ENCODE results near the gene KBTBD12.

The KBTBD12 gene

DNA sequence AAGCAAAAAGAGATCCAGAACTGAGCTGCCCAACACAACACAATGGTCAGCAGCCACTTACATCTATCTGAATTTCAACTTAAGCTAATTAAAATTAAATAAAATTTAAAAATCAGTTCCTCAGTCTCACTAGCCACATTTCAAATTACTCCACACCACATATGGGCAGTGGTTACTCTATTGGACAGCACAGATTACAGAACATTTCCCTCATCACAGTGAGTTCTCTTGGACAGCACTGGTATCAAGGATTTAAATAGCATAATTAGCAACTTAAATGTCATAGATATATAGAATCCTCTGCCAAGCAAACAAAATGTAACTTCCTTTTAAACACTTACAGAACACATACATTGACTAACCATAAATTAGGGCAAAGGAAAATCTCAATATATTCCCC lies 64.4 kb downstream of the KBTBD12 start:
- H3K4me3 ChIP-seq (replicated peaks; ENCODE audit: low read depth, low read length) = no peak overlapping the region
- no peak for TF ChIP-seq CTCF (IDR thresholded peaks at IDR 0.05; ENCODE audit: low read depth, low read length, missing control alignments)
- DNase-seq (ENCODE audit: extremely low read depth, low read depth) = no peak

GRCh38 chr3:127981097-127981496 lies 66.1 kb downstream of the KBTBD12 start:
- no peak overlapping the region for H3K4me3 ChIP-seq (replicated peaks; ENCODE audit: low read depth, low read length)
- no peak for DNase-seq (ENCODE audit: extremely low read depth, low read depth)
- TF ChIP-seq CTCF (IDR thresholded peaks at IDR 0.05; ENCODE audit: low read depth, low read length, missing control alignments) = no peak

DNA sequence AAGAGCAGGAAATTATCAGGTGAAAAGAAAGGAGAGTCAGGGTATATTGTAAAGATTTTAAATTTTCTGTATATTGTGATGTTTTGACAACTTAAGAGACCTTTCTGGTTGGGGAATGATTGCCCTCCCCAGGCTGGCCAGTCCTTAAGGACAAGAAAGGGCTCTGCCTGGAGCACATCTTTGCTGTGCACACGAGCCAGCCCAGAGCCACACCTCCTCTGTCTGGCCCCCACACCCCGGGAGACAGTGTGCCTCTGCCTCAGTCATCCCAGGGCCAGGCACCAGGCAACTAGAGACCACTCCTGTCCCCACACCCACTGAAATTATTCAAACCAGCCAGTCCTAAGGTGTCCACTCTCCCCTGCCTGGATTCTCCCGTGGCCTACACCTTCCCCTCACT lies 67.1 kb downstream of the KBTBD12 start:
- no peak overlapping the region for H3K4me3 ChIP-seq (replicated peaks; ENCODE audit: low read depth, low read length)
- no peak for TF ChIP-seq CTCF (IDR thresholded peaks at IDR 0.05; ENCODE audit: low read depth, low read length, missing control alignments)
- DNase-seq (ENCODE audit: extremely low read depth, low read depth) = no peak

GRCh38 chr3:127984241-127984975 lies 69.4 kb downstream of the KBTBD12 start:
- H3K4me3 ChIP-seq (replicated peaks; ENCODE audit: low read depth, low read length) = no peak overlapping the region
- no peak for DNase-seq (ENCODE audit: extremely low read depth, low read depth)
- no peak for TF ChIP-seq CTCF (IDR thresholded peaks at IDR 0.05; ENCODE audit: low read depth, low read length, missing control alignments)

DNA sequence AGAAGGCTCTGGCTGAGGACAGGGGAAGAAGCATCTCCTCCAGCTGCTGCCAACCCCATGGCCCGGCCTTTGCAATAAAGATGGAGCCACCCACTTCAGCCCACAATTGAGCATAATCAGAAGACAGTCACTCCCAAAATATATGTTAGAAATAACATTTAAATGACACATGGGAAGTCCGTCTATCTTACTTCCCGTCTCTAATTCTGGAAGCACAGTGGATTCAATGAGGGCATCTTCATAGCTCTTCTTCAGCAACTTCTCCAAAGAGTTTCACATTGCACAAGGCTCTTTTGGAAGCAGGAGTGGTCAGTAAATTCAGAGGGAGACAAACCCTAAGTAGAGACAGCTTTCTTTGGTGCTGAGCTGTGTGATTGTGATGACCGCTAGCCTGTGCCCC lies 70.2 kb downstream of the KBTBD12 start:
- TF ChIP-seq CTCF (IDR thresholded peaks at IDR 0.05; ENCODE audit: low read depth, low read length, missing control alignments) = no peak
- H3K4me3 ChIP-seq (replicated peaks; ENCODE audit: low read depth, low read length) = no peak overlapping the region
- no peak for DNase-seq (ENCODE audit: extremely low read depth, low read depth)

DNA sequence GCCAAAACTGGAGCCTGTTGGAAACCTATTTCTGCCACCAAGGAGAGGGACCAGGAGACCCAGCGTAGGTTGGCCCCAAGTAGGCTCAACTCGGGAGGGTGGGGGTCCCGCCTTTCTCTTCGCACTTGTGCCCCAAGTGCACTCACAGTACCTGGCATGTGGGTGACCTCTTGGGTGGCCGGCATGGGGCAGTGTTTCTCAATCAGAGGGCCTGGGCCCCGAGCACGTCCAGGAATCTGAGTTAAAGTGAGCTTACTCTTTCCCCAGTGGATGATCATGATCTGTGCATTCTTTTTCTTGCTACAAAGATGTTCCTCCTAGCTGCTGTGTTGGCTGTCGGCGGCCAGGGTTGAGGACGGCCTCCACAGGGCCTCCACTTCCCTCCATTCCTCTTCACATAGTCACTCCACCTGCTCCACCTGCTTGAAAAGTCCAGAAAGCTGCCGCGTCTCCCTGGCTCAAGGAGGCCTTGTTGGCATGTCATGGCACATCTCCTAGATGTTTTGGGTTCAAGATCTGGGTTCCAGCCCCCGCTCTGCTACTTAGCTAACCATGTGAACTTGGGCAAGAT lies 70.7 kb downstream of the KBTBD12 start:
- TF ChIP-seq CTCF (IDR thresholded peaks at IDR 0.05; ENCODE audit: low read depth, low read length, missing control alignments) = no peak
- no peak overlapping the region for H3K4me3 ChIP-seq (replicated peaks; ENCODE audit: low read depth, low read length)
- no peak for DNase-seq (ENCODE audit: extremely low read depth, low read depth)

Measured in HFF-Myc (cell line).